A549 (cell line): Measurements from ENCODE around the gene MCAM. TPM values are rescaled to one million over a fixed set of nuclear protein-coding genes. Genes with fewer than 3 reads are reported as not detected.
A peak's percentile ranks its signal among the peaks of the same experiment; 100 is the strongest.

Experiments
- ATAC-seq, 2 experiments: fragments of 200-7000 bp in 1 of 2; fragments of >200 bp in 1 of 2; cut with Nextera tagmentation in 1 of 2; cut with Tn5 transposase in 1 of 2; 3 replicates each; pipeline versions ENCODE4 v1.8.0 to v1.9.1; 2018 to 2020; ENCODE audit warnings: mild to moderate bottlenecking in 1 of 2, moderate library complexity in 1 of 2
- CTCF ChIA-PET: fragments of 300-600 bp; sonication (Branson Sonifier 250); formaldehyde crosslinking; extraction: SDS; loops from one replicate; lab custom pipeline; 2021; ENCODE audit warnings: antibody characterized with exemption, inconsistent platforms; lab: Yijun Ruan, JAX
- POLR2A ChIA-PET: fragments of 350-600 bp; formaldehyde crosslinking; extraction: SDS; loops from one replicate; lab custom pipeline; 2021; ENCODE audit warnings: antibody characterized with exemption, inconsistent platforms; lab: Yijun Ruan, JAX
- DNase-seq, 2 experiments: peaks; one replicate each; pipeline versions ENCODE4 v3.0.0 to v3.0.0-alpha.2; 2011 to 2016; ENCODE audit warnings: low read depth in 1 of 2, low spot score in 1 of 2
- FAIRE-seq: peaks from 2 replicates; lab custom pipeline; 2011; peaks lifted over from hg19 to GRCh38; lab: Jason Lieb, UNC
- H3K27ac ChIP-seq, 2 experiments: fragments of >200 bp; sonication (Bioruptor Twin); formaldehyde crosslinking; 3 replicates each; pipeline ENCODE4 v1.5.1; 2016 to 2017
- H3K4me1 ChIP-seq: fragments of >200 bp; sonication (Bioruptor Twin); formaldehyde crosslinking; 3 replicates; pipeline ENCODE4 v1.6.1; 2016
- H3K4me2 ChIP-seq: fragments of >200 bp; sonication (Bioruptor Twin); formaldehyde crosslinking; 3 replicates; pipeline ENCODE4 v1.6.1; 2016
- H3K4me3 ChIP-seq: fragments of >200 bp; sonication (Bioruptor Twin); formaldehyde crosslinking; 3 replicates; pipeline ENCODE4 v1.5.1; 2016
- H3K9me3 ChIP-seq: fragments of >200 bp; sonication (Bioruptor Twin); formaldehyde crosslinking; 3 replicates; pipeline ENCODE4 v1.6.1; 2016
- BCL3 ChIP-seq: fragments of >200 bp; sonication (Bioruptor Twin); formaldehyde crosslinking; IDR thresholded peaks from 3 replicates; pipeline ENCODE4 v1.6.1; 2016
- CBX8 ChIP-seq: fragments of 200-600 bp; sonication (generic); IDR thresholded peaks from 2 replicates; pipeline ENCODE4 v1.6.1; 2016
- EHMT2 ChIP-seq: fragments of 200-600 bp; sonication (generic); IDR thresholded peaks from 2 replicates; pipeline ENCODE4 v1.6.1; 2016; ENCODE audit warnings: antibody characterized with exemption, low read depth, mild to moderate bottlenecking, moderate library complexity
- FOSL2 ChIP-seq, 2 experiments: fragments of 450-650 bp in 1 of 2; fragments of >200 bp in 1 of 2; sonication (Bioruptor Twin) in 1 of 2; formaldehyde crosslinking; IDR thresholded peaks; 2 replicates each; pipeline versions ENCODE4 v1.5.0 to v1.6.1; 2016 to 2020; ENCODE audit warnings: mild to moderate bottlenecking in 1 of 2, moderate library complexity in 1 of 2
- HDAC2 ChIP-seq: fragments of 200-600 bp; sonication (generic); IDR thresholded peaks from 2 replicates; pipeline ENCODE4 v1.6.1; 2016
- HEYL ChIP-seq: fragments of 250-450 bp; sonication (Bioruptor Pico); IDR thresholded peaks from 2 replicates; pipeline ENCODE4 v1.8.0; 2021; ENCODE audit warnings: mild to moderate bottlenecking, moderate library complexity
- HOXB5 ChIP-seq: fragments of 250-450 bp; sonication (Bioruptor Pico); IDR thresholded peaks from 2 replicates; pipeline ENCODE4 v1.5.0; 2020; ENCODE audit warnings: mild to moderate bottlenecking, moderate library complexity
- JUN ChIP-seq, 2 experiments: fragments of >200 bp; sonication (Bioruptor Twin); formaldehyde crosslinking; IDR thresholded peaks; 2 replicates in 1 of 2; 3 replicates in 1 of 2; pipeline ENCODE4 v1.6.1; 2016 to 2017
- MAX ChIP-seq: IDR thresholded peaks from 2 replicates; pipeline ENCODE4 v1.6.1; 2012
- POLR2AphosphoS2 ChIP-seq: conservative IDR thresholded peaks from 2 replicates; pipeline ENCODE4 v1.6.1; 2012; ENCODE audit warnings: low read length, improper control_type of control experiment, inconsistent platforms
- RAD21 ChIP-seq, 2 experiments: fragments of >200 bp in 1 of 2; sonication (Bioruptor Twin) in 1 of 2; formaldehyde crosslinking in 1 of 2; IDR thresholded peaks in 1 of 2; conservative IDR thresholded peaks in 1 of 2; 2 replicates in 1 of 2; 3 replicates in 1 of 2; pipeline ENCODE4 v1.6.1; 2012 to 2018; ENCODE audit warnings: inconsistent platforms in 1 of 2
- RCOR1 ChIP-seq: fragments of 150-350 bp; IDR thresholded peaks from 2 replicates; pipeline ENCODE4 v1.6.1; 2014; ENCODE audit warnings: antibody characterized with exemption, low read length, low read depth
- REST ChIP-seq: fragments of 200-600 bp; sonication (generic); IDR thresholded peaks from 2 replicates; pipeline ENCODE4 v1.6.1; 2016; ENCODE audit warnings: antibody characterized with exemption, mild to moderate bottlenecking, moderate library complexity
- SREBF2 ChIP-seq: fragments of 450-650 bp; IDR thresholded peaks from 2 replicates; pipeline ENCODE4 v1.6.1; 2014; ENCODE audit warnings: mild to moderate bottlenecking, moderate library complexity
- TFCP2L1 ChIP-seq: fragments of 250-450 bp; sonication (Bioruptor Pico); IDR thresholded peaks from 2 replicates; pipeline ENCODE4 v1.5.0; 2021; ENCODE audit warnings: mild to moderate bottlenecking
- TP53 ChIP-seq: fragments of 250-450 bp; sonication (Bioruptor Pico); IDR thresholded peaks from 2 replicates; pipeline ENCODE4 v1.5.0; 2021; ENCODE audit warnings: mild to moderate bottlenecking, moderate library complexity
- USF2 ChIP-seq: fragments of 450-650 bp; IDR thresholded peaks from 2 replicates; pipeline ENCODE4 v1.6.1; 2014; ENCODE audit warnings: antibody characterized with exemption
- WGBS: methylation state at CpG from one replicate; pipeline ENCODE4 v1.1.6; 2017; ENCODE audit errors: missing lambda C conversion rate; 5-methylcytosine and 5-hydroxymethylcytosine counted together
- polyA plus RNA-seq, 4 experiments: library from polyadenylated mRNA; depleted of rRNA in 3 of 4; stranded (reverse); fragments of >200 nt; fragmentation: RNase III in 1 of 4; extraction: RNeasy Plus Mini Kit Qiagen cat#74134 plus additional on column Dnase treatment in 1 of 4; gene quantifications; 2 replicates in 3 of 4; 3 replicates in 1 of 4; pipeline ENCODE4 v1.2.3, GENCODE V29; 2011 to 2017

Gene MCAM
- polyA plus RNA-seq, 2 of the 4 experiments (the other 2 are of a cell fraction) = 5.4 to 14.9 TPM

- Histone ChIP-seq H3K27ac (no peak overlapping the region), H3K9me3 (peaks cover 13% of the 10 kb centered on the region)
- CTCF ChIA-PET = interaction anchor here (1.0 kb wide), 1 partner anchor 86 kb away, joined by 3 read pairs; the partner anchor contains the start of gene USP2
- TF ChIP-seq RAD21 (conservative IDR thresholded peaks at IDR 0.05 in 1 of 2, IDR thresholded peaks at IDR 0.05 in 1 of 2) (peak in 1 of 2 experiments; percentile 26; a peak in 1 of 5 replicates), HEYL (CRISPR knock-in tag) (no peak)
- TF ChIP-seq, all 56 proteins: peak for 1
- DNase-seq = peak in 1 of 2 experiments; percentile 13
- no peak overlapping the region for H3K4me2 ChIP-seq
- peak in 1 of 2 experiments; percentile 57; a peak in 2 of 6 replicates for ATAC-seq
- 56% methylated on average over 3 of the region's 3 CpGs for WGBS
- POLR2A ChIA-PET = no interaction called here
- FAIRE-seq = no peak
- H3K4me3 ChIP-seq = no peak overlapping the region
- H3K4me1 ChIP-seq = no peaks in the 10 kb centered on the region
These were observed 21.8 kb downstream of the MCAM start for GRCh38 chr11:119295178-119295577.

GRCh38 chr11:119293461-119293860 is 23.5 kb downstream of the MCAM start:
- H3K4me3 ChIP-seq = no peak overlapping the region
- no peak for FAIRE-seq
- CTCF ChIA-PET = interaction anchor here (1.1 kb wide), 1 partner anchor 9 kb away, joined by 4 read pairs; no protein-coding TSS in a partner anchor
- TF ChIP-seq USF2 = no peak
- peaks cover 14% of the 10 kb centered on the region for H3K9me3 ChIP-seq
- POLR2A ChIA-PET = no interaction called here
- no peak for ATAC-seq
- no peak overlapping the region for H3K27ac ChIP-seq
- 86% methylated on average over 3 of the region's 3 CpGs for WGBS
- no peak for DNase-seq
- H3K4me2 ChIP-seq = no peak overlapping the region
- H3K4me1 ChIP-seq = no peaks in the 10 kb centered on the region

- Histone ChIP-seq H3K4me2 (no peak overlapping the region), H3K27ac (no peak overlapping the region), H3K4me3 (no peak overlapping the region), H3K9me3 (peaks cover 14% of the 10 kb centered on the region), H3K4me1 (no peaks in the 10 kb centered on the region)
- POLR2A ChIA-PET = no interaction called here
- FAIRE-seq (no peak), DNase-seq (no peak), ATAC-seq (no peak)
- WGBS = 89% methylated on average over 9 of the region's 10 CpGs
- CTCF ChIA-PET = interaction anchor here (1.2 to 2.8 kb wide), 5 partner anchors 7 to 31 kb away, joined by 4 to 15 read pairs (median 8); no protein-coding TSS in a partner anchor
- no peak for TF ChIP-seq JUN (IDR thresholded peaks at IDR 0.05)
These were observed 25.9 kb downstream of the MCAM start for GRCh38 chr11:119290894-119291497.

- peaks cover 14% of the 10 kb centered on the region for H3K9me3 ChIP-seq
- H3K4me1 ChIP-seq = no peaks in the 10 kb centered on the region
- H3K4me2 ChIP-seq = no peak overlapping the region
- TF ChIP-seq EHMT2 = no peak
- TF ChIP-seq CBX8 = no peak
- TF ChIP-seq HDAC2 = no peak
- no peak for TF ChIP-seq MAX
- no peak for TF ChIP-seq SREBF2
- TF ChIP-seq POLR2AphosphoS2 = no peak
- no peak for TF ChIP-seq BCL3
- no peak for TF ChIP-seq FOSL2 (IDR thresholded peaks at IDR 0.05)
- no peak for TF ChIP-seq FOSL2 (CRISPR knock-in tag; IDR thresholded peaks at IDR 0.05)
- TF ChIP-seq REST = no peak
- TF ChIP-seq TP53 = no peak
- TF ChIP-seq TFCP2L1 (CRISPR knock-in tag) = no peak
- TF ChIP-seq HOXB5 (CRISPR knock-in tag) = no peak
- TF ChIP-seq RCOR1 = no peak
- ChIA-PET CTCF (interaction anchor here (0.6 to 1.8 kb wide), 5 partner anchors 12 to 123 kb away, joined by 3 to 5 read pairs (median 4); no protein-coding TSS in a partner anchor), POLR2A (no interaction called here)
- DNase-seq (no peak), ATAC-seq (no peak), FAIRE-seq (no peak)
- WGBS = 97% methylated on average over 3 of the region's 3 CpGs
- H3K4me3 ChIP-seq = no peak overlapping the region
- H3K27ac ChIP-seq = no peak overlapping the region
These were observed 28.7 kb downstream of the MCAM start for GRCh38 chr11:119288219-119288618.
